Kidney (tissue), 14 donors: ENCODE measurements around the gene OR5D14. TPM values are rescaled to one million over a fixed set of nuclear protein-coding genes. Genes with fewer than 3 reads are reported as not detected.

ENCODE experiments used
- DNase-seq, 5 donors: peaks; one replicate each; pipeline ENCODE4 v3.0.0-alpha.2; 2013 to 2020
- FAIRE-seq: peaks from 2 replicates; lab custom pipeline; 2012; peaks lifted over from hg19 to GRCh38; lab: Jason Lieb, UNC
- H3K27ac ChIP-seq, 2 donors: one replicate each; pipeline ENCODE4 v1.7.0; 2013; ENCODE audit warnings: low read depth in 2 of 2, low read length in 2 of 2, inconsistent platforms in 1 of 2
- H3K27me3 ChIP-seq: one replicate; pipeline ENCODE4 v1.7.1; 2013; ENCODE audit warnings: low read length, inconsistent platforms; ENCODE audit not compliant: control insufficient read depth, insufficient read depth
- H3K36me3 ChIP-seq, 3 donors: one replicate each; pipeline versions ENCODE4 v1.7.0 to v1.7.1; 2013; ENCODE audit warnings: low read length in 3 of 3, control low read depth in 1 of 3, inconsistent platforms in 1 of 3; ENCODE audit not compliant: insufficient read depth in 3 of 3, control insufficient read depth in 2 of 3
- H3K4me1 ChIP-seq, 3 donors: one replicate each; pipeline versions ENCODE4 v1.7.0 to v1.7.1; 2013; ENCODE audit warnings: low read length in 3 of 3, inconsistent platforms in 1 of 3, low read depth in 1 of 3; ENCODE audit not compliant: control insufficient read depth in 2 of 3, insufficient read depth in 2 of 3
- H3K4me3 ChIP-seq, 3 donors: one replicate each; pipeline versions ENCODE4 v1.7.0 to v1.8.1; 2013; ENCODE audit warnings: low read length in 3 of 3, control low read depth in 1 of 3, inconsistent platforms in 1 of 3
- H3K9ac ChIP-seq, 3 donors: one replicate each; pipeline versions ENCODE4 v1.7.0 to v1.7.1; 2013; ENCODE audit warnings: low read length in 3 of 3, control low read depth in 1 of 3, inconsistent platforms in 1 of 3
- H3K9me3 ChIP-seq, 3 donors: one replicate each; pipeline versions ENCODE4 v1.7.0 to v1.7.1; 2013; ENCODE audit warnings: low read length in 3 of 3, control low read depth in 1 of 3, inconsistent platforms in 1 of 3; ENCODE audit not compliant: control insufficient read depth in 2 of 3, insufficient read depth in 1 of 3
- CTCF ChIP-seq: IDR thresholded peaks from 3 replicates; pipeline ENCODE4 v1.5.1; 2012; ENCODE audit warnings: mild to moderate bottlenecking, moderate library complexity, borderline replicate concordance; ENCODE audit not compliant: insufficient read depth; ENCODE audit errors: extremely low read depth
- intact Hi-C: fragments of 100-400 bp; cut with DNase I; formaldehyde crosslinking; loops from one replicate; pipeline ENCODE4 v1.11.1; 2022
- polyA plus RNA-seq: library from polyadenylated mRNA; stranded (reverse); fragments of 350-450 nt; fragmentation: Illumina TruSeq; extraction: RNeasy Lipid Tissue Mini Kit (QIAGEN cat#74804); gene quantifications from one replicate; pipeline ENCODE4 v1.2.3, GENCODE V29; 2014; ENCODE audit warnings: low read depth, low replicate concordance; ENCODE audit not compliant: insufficient read depth
- total RNA-seq: library from RNA; stranded (reverse); fragmentation: NEBNext Ultra II Directional; extraction: Animal tissue kit (Norgen Biotek cat#: 25700); gene quantifications from one replicate; pipeline ENCODE4 v1.2.1, GENCODE V29; 2021
- donor health status: control.
- donor health status: control.
- donor health status: control.
- donor health status: control.
- donor health status: control.
- donor health status: DM: yes; HTN: yes; CAD: no.
- donor health status: Normal renal cell carcinoma (clear cell type).

Gene OR5D14
- total and polyA plus RNA-seq, 2 donors from 2014 or later: not detected

GRCh38 chr11:55826919-55827318 lies 31.6 kb downstream of the OR5D14 start, which contains the start of gene OR5L2:
Gene OR5L2 (plus strand): TSS chr11:55827219. CDS start chr11:55827219, 0 bp downstream.
- FAIRE-seq (no peak), DNase-seq (no peak)
- H3K27me3 ChIP-seq: no peaks in the 10 kb centered on the region
- TF ChIP-seq CTCF: no peak
- no peaks in the 10 kb centered on the region for H3K36me3 ChIP-seq
- no peaks in the 10 kb centered on the region for H3K4me1 ChIP-seq
- intact Hi-C loops: no loop called here
- no peak within 1 kb of the TSS for H3K4me3 ChIP-seq
- H3K9ac ChIP-seq: no peak within 1 kb of the TSS
- no peak within 1 kb of the TSS for H3K27ac ChIP-seq
- no peaks in the 10 kb centered on the region for H3K9me3 ChIP-seq

GRCh38 chr11:55838452-55838851 lies 43.1 kb downstream of the OR5D14 start, which contains the start of gene OR5D16:
Gene OR5D16 (plus strand): TSS chr11:55838752. CDS start chr11:55838752, 0 bp downstream.
- Histone ChIP-seq H3K27me3 (no peaks in the 10 kb centered on the region), H3K27ac (no peak within 1 kb of the TSS), H3K36me3 (no peaks in the 10 kb centered on the region), H3K9me3 (peaks cover 0 to 9% (median 2%) of the 10 kb centered on the region in 3 donors), H3K9ac (no peak within 1 kb of the TSS), H3K4me3 (no peak within 1 kb of the TSS), H3K4me1 (no peaks in the 10 kb centered on the region)
- intact Hi-C loops: no loop called here
- FAIRE-seq (no peak), DNase-seq (no peak)
- no peak for TF ChIP-seq CTCF

Other genes with a start within 250 kb of the OR5D14 start
- not detected for gene OR4C15, start 241.1 kb upstream of the OR5D14 start, total RNA-seq
- gene OR4C15, start 241.1 kb upstream of the OR5D14 start, polyA plus RNA-seq: not detected
- gene OR4C16, start 223.4 kb upstream of the OR5D14 start, total RNA-seq: not detected
- gene OR4C16, start 223.4 kb upstream of the OR5D14 start, polyA plus RNA-seq: not detected
- gene OR4C11, start 187.9 kb upstream of the OR5D14 start, total RNA-seq: not detected
- not detected for gene OR4C11, start 187.9 kb upstream of the OR5D14 start, polyA plus RNA-seq
- gene OR4P4, start 160.4 kb upstream of the OR5D14 start, total RNA-seq: not detected
- gene OR4P4, start 160.4 kb upstream of the OR5D14 start, polyA plus RNA-seq: not detected
- not detected for gene OR4S2, start 147.2 kb upstream of the OR5D14 start, total RNA-seq
- not detected for gene OR4S2, start 147.2 kb upstream of the OR5D14 start, polyA plus RNA-seq
- not detected for gene OR4C6, start 133.4 kb upstream of the OR5D14 start, total RNA-seq
- not detected for gene OR4C6, start 133.4 kb upstream of the OR5D14 start, polyA plus RNA-seq
- gene OR5D13, start 22.1 kb upstream of the OR5D14 start, total RNA-seq: not detected
- gene OR5D13, start 22.1 kb upstream of the OR5D14 start, polyA plus RNA-seq: not detected
- not detected for gene OR5L1, start 15.8 kb downstream of the OR5D14 start, total RNA-seq
- gene OR5L1, start 15.8 kb downstream of the OR5D14 start, polyA plus RNA-seq: not detected
- gene OR5D18, start 24.1 kb downstream of the OR5D14 start, total RNA-seq: not detected
- gene OR5D18, start 24.1 kb downstream of the OR5D14 start, polyA plus RNA-seq: not detected
- gene OR5L2, start 31.7 kb downstream of the OR5D14 start, total RNA-seq: not detected
- not detected for gene OR5L2, start 31.7 kb downstream of the OR5D14 start, polyA plus RNA-seq
- gene OR5D16, start 43.2 kb downstream of the OR5D14 start, total RNA-seq: not detected
- gene OR5D16, start 43.2 kb downstream of the OR5D14 start, polyA plus RNA-seq: not detected
- not detected for gene TRIM51, start 87.7 kb downstream of the OR5D14 start, total RNA-seq
- gene TRIM51, start 87.7 kb downstream of the OR5D14 start, polyA plus RNA-seq: not detected
- not detected for gene OR5W2, start 119.0 kb downstream of the OR5D14 start, total RNA-seq
- not detected for gene OR5W2, start 119.0 kb downstream of the OR5D14 start, polyA plus RNA-seq
- not detected for gene OR5I1, start 140.8 kb downstream of the OR5D14 start, total RNA-seq
- gene OR5I1, start 140.8 kb downstream of the OR5D14 start, polyA plus RNA-seq: not detected
- gene OR10AG1, start 174.4 kb downstream of the OR5D14 start, total RNA-seq: not detected
- gene OR10AG1, start 174.4 kb downstream of the OR5D14 start, polyA plus RNA-seq: not detected
- not detected for gene OR5F1, start 199.1 kb downstream of the OR5D14 start, total RNA-seq
- gene OR5F1, start 199.1 kb downstream of the OR5D14 start, polyA plus RNA-seq: not detected
- not detected for gene OR5AS1, start 232.1 kb downstream of the OR5D14 start, total RNA-seq
- gene OR5AS1, start 232.1 kb downstream of the OR5D14 start, polyA plus RNA-seq: not detected